HepG2 (cell line): ENCODE measurements around the gene CFAP119. TPM values are rescaled to one million over a fixed set of nuclear protein-coding genes. Genes with fewer than 3 reads are reported as not detected.

Source experiments
- ATF2 ChIP-seq: sonication (generic); formaldehyde crosslinking; IDR thresholded peaks from 2 replicates; pipeline ENCODE4 v1.4.0; 2020; ENCODE audit warnings: missing genetic modification reagents
- DNMT3B ChIP-seq: conservative IDR thresholded peaks from 2 replicates; pipeline ENCODE4 v1.6.1; 2016; ENCODE audit warnings: missing biosample characterization, control low read depth
- E2F1 ChIP-seq: sonication (generic); formaldehyde crosslinking; IDR thresholded peaks from 2 replicates; pipeline ENCODE4 v1.5.0; 2020; ENCODE audit warnings: missing genetic modification reagents
- FOXK1 ChIP-seq: sonication (generic); formaldehyde crosslinking; IDR thresholded peaks from 2 replicates; pipeline ENCODE4 v1.4.0; 2020; ENCODE audit warnings: low read depth, missing genetic modification reagents, borderline replicate concordance
- FOXO1 ChIP-seq: sonication (generic); formaldehyde crosslinking; IDR thresholded peaks from 2 replicates; pipeline ENCODE4 v1.4.0; 2020; ENCODE audit warnings: missing genetic modification reagents
- HMG20B ChIP-seq: conservative IDR thresholded peaks from 2 replicates; pipeline ENCODE4 v1.6.1; 2016; ENCODE audit warnings: missing genetic modification reagents, missing compliant biosample characterization
- NFRKB ChIP-seq: fragments of 450-650 bp; IDR thresholded peaks from 2 replicates; pipeline ENCODE4 v1.6.1; 2017
- ZEB1 ChIP-seq: IDR thresholded peaks from 2 replicates; pipeline ENCODE4 v1.6.1; 2012; ENCODE audit warnings: mild to moderate bottlenecking, low read depth, inconsistent platforms; ENCODE audit not compliant: insufficient replicate concordance
- ZHX2 ChIP-seq, 2 experiments: sonication (generic) in 1 of 2; formaldehyde crosslinking in 1 of 2; IDR thresholded peaks; 2 replicates each; pipeline versions ENCODE4 v1.6.1 to v1.9.0; 2014 to 2022; ENCODE audit warnings: antibody characterized with exemption in 1 of 2, borderline replicate concordance in 1 of 2, inconsistent platforms in 1 of 2, low read depth in 1 of 2, missing genetic modification reagents in 1 of 2
- ZNF18 ChIP-seq: sonication (generic); formaldehyde crosslinking; IDR thresholded peaks from 2 replicates; pipeline ENCODE4 v1.8.0; 2022; ENCODE audit warnings: mild to moderate bottlenecking, missing genetic modification reagents; ENCODE audit not compliant: insufficient replicate concordance
- ZNF180 ChIP-seq: sonication (generic); formaldehyde crosslinking; IDR thresholded peaks from 2 replicates; pipeline ENCODE4 v1.4.0; 2020; ENCODE audit warnings: low read depth, missing genetic modification reagents, borderline replicate concordance
- ZNF281 ChIP-seq: sonication (generic); formaldehyde crosslinking; IDR thresholded peaks from 2 replicates; pipeline ENCODE4 v1.4.0; 2020; ENCODE audit warnings: missing genetic modification reagents, borderline replicate concordance
- ZNF282 ChIP-seq: fragments of 450-650 bp; IDR thresholded peaks from 2 replicates; pipeline ENCODE4 v1.6.1; 2018; ENCODE audit not compliant: partially characterized antibody
- ZNF446 ChIP-seq: sonication (generic); formaldehyde crosslinking; IDR thresholded peaks from 2 replicates; pipeline ENCODE4 v1.5.0; 2020; ENCODE audit warnings: mild to moderate bottlenecking, missing genetic modification reagents
- polyA plus RNA-seq, 8 experiments: library from polyadenylated mRNA; depleted of rRNA in 3 of 8; stranded (reverse) in 7 of 8; unstranded in 1 of 8; fragments of >200 nt; fragmentation: Illumina TruSeq in 4 of 8; extraction: Trizol in 4 of 8; gene quantifications; 2 replicates each; pipeline versions ENCODE4 v1.2.1 to v1.2.3, GENCODE V29; 2011 to 2016; ENCODE audit warnings: low read depth in 4 of 8, missing spikeins in 1 of 8, mixed read lengths in 1 of 8; ENCODE audit not compliant: insufficient read depth in 1 of 8
- total RNA-seq, 5 experiments: library from RNA; depleted of rRNA; stranded (reverse); fragments of >200 nt; fragmentation: Illumina TruSeq; extraction: Trizol; gene quantifications; 2 replicates each; pipeline ENCODE4 v1.2.3, GENCODE V29; 2016; ENCODE audit warnings: low read depth in 1 of 5

CFAP119 gene
- total and polyA plus RNA-seq, 2 of the 13 experiments (the other 11 are each of a cell fraction or from before 2014, with no cell fraction given) = 6.4 TPM

- peak; percentile 98 for TF ChIP-seq ZHX2 (IDR thresholded peaks at IDR 0.05; ENCODE audit: low read depth)
- 0 out of 2 replicates have a peak, but pooled peaks have one; percentile 71 for TF ChIP-seq ZHX2 (CRISPR knock-in tag; IDR thresholded peaks at IDR 0.05; ENCODE audit: borderline replicate concordance)
- TF ChIP-seq NFRKB = no peak
- TF ChIP-seq FOXO1 = peak; percentile 28; the same call in 1 of the 2 replicates
- TF ChIP-seq ZNF281 = peak; percentile 86; the same call in 1 of the 2 replicates
- no peak for TF ChIP-seq ZEB1
- peak; percentile 70; the same call in 1 of the 2 replicates for TF ChIP-seq FOXK1
- peak; percentile 86 for TF ChIP-seq E2F1 (CRISPR knock-in tag)
- no peak for TF ChIP-seq DNMT3B (CRISPR knock-in tag)
- peak; percentile 69 for TF ChIP-seq ZNF18 (CRISPR knock-in tag)
- TF ChIP-seq HMG20B (CRISPR knock-in tag) = no peak
- TF ChIP-seq ATF2 (CRISPR knock-in tag) = peak; percentile 72
- TF ChIP-seq ZNF180 (CRISPR knock-in tag) = 0 out of 2 replicates have a peak, but pooled peaks have one; percentile 29
- no peak for TF ChIP-seq ZNF282
- no peak for TF ChIP-seq ZNF446 (CRISPR knock-in tag)
These were observed at the start of gene CFAP119, which contains the start of gene RNF40 (continued) for GRCh38 chr16:30761928-30762902.
